PC-9 (cell line): ENCODE measurements around the gene HOATZ.

Experiments
- EZH2 ChIP-seq: fragments of 200-600 bp; sonication (generic); IDR thresholded peaks from 2 replicates; pipeline ENCODE4 v1.8.0; 2017; ENCODE audit warnings: antibody characterized with exemption, low read depth
- TF ChIP-seq, protein P1 (sequence below): fragments of 200-600 bp; sonication (generic); conservative IDR thresholded peaks from 2 replicates; pipeline ENCODE4 v1.6.1; 2017; ENCODE audit warnings: mixed run types, antibody characterized with exemption, mild to moderate bottlenecking, moderate library complexity

DNA sequence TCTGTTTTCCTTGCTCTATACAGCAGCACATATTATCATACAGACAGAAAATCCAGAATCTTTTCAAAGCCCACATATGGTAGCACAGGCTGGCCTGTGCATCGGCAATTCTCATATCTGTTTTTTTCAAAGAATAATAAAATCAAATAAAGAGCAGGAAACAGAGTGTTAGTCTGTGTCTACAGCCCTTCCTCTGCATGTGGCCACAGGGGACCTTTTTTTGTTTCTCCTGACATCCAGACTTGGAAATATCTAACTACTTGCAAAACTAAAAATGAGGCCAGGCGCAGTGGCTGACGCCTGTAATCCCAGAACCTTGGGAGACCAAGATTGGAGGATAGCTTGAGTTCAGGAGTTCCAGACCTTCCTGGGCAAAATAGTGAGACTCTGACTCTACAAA lies 46.2 kb downstream of the HOATZ start:
- TF ChIP-seq, protein P1, sequence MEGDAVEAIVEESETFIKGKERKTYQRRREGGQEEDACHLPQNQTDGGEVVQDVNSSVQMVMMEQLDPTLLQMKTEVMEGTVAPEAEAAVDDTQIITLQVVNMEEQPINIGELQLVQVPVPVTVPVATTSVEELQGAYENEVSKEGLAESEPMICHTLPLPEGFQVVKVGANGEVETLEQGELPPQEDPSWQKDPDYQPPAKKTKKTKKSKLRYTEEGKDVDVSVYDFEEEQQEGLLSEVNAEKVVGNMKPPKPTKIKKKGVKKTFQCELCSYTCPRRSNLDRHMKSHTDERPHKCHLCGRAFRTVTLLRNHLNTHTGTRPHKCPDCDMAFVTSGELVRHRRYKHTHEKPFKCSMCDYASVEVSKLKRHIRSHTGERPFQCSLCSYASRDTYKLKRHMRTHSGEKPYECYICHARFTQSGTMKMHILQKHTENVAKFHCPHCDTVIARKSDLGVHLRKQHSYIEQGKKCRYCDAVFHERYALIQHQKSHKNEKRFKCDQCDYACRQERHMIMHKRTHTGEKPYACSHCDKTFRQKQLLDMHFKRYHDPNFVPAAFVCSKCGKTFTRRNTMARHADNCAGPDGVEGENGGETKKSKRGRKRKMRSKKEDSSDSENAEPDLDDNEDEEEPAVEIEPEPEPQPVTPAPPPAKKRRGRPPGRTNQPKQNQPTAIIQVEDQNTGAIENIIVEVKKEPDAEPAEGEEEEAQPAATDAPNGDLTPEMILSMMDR, result no peak
- no peak for TF ChIP-seq EZH2
